GM18873 (cell line): ENCODE measurements around the gene XRRA1.
"Not testable (repeated sequence)": the region's sequence is repeated elsewhere in the genome, so short reads cannot be mapped to it uniquely, and the experiment has no call there.

Experiments
- ATAC-seq: cut with Tn5 transposase; IDR thresholded peaks from one replicate; pipeline ENCODE4 v1.9.1; 2021; ENCODE audit warnings: mild to moderate bottlenecking, moderate library complexity, moderate number of reproducible peaks; ENCODE audit not compliant: unreplicated experiment, low FRiP score

Gene XRRA1

GRCh38 chr11:74909385-74909784 is 39.5 kb downstream of the XRRA1 start:
- ATAC-seq: no peak

GRCh38 chr11:74905326-74905725 is 43.6 kb downstream of the XRRA1 start:
- no peak for ATAC-seq

DNA sequence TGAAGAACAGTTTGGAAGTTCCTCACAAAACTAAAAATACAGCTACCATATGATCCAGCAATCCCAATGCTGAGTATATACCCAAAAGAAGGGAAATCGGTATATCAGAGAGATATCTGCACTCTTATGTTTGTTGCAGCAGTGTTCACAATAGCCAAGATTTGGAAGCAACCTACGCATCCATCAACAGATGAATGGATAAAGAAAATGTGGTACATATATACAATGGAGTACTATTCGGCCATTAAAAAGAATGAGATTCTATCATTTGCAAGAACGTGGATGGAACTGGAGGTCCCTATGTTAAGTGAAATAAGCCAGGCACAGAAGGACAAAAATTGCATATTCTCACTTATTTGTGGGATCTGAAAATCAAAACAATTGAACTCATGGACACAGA is 46.5 kb downstream of the XRRA1 start:
- ATAC-seq: no peak

DNA sequence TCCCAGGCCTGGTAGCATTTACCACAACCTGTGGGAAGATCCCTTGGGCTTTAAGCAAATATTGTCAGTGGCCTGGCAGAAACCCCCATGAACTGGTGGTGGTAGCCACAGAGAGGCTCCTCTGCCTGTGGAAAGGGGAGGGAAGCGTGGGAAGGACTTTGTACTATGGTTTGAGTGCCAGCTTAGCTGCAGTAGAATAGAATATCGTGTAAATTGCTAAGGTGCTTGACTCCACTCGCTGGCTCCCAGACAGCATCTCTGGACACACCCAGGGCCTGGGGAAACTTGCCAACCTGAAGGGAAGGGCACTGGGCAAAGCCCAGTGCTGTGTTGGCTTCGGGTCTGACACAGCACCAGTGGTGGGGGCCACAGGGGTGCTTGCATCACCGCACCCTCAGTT is 52.6 kb downstream of the XRRA1 start:
- ATAC-seq: no peak

GRCh38 chr11:74895340-74896116 is 53.4 kb downstream of the XRRA1 start:
- no peak for ATAC-seq

DNA sequence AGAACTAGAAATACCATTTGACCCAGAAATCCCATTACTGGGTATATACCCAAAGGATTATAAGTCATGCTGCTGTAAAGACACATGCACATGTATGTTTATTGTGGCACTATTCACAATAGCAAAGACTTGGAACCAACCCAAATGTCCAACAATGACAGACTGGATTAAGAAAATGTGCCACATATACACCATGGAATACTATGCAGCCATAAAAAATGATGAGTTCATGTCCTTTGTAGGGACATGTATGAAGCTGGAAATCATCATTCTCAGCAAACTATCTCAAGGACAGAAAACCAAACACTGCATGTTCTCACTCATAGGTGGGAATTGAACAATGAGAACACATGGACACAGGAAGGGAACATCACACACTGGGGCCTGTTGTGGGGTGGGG is 55.9 kb downstream of the XRRA1 start:
- ATAC-seq: not testable (repeated sequence)

DNA sequence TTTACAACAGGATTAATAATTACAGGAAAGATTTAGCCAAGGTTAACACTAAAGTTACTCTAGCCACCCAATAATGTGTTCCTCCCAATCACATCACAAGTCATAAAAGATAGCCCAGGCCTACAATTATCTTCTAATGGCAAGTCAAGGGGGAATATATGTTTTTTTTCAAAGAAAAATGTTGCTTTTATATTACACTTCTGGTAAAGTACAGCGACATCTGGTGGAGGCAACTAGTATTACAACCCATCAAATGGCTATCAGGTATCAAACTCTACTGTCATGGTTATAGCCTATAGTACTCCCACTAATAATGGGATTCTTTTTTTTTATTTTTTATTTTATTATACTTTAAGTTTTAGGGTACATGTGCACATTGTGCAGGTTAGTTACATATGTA is 71.8 kb downstream of the XRRA1 start:
- no peak for ATAC-seq

DNA sequence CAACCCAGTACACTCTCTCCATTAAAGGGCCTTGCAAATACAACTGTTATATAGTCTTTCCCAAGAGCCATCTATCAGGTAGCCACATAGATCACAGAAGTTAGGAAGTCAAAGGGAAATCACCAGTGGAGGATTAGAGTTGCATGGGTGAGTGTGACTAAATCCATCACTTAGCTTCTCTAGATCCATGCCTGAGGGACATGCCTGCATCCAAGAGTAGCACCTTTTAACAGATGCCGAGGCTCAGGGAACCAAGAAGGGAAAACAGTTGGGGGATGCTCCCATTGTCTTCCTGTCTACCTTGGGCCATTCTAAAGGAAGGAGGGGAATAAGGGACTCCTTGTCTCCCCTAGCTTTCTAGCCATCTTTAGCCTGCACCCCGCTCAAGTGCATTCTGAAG is 77.9 kb downstream of the XRRA1 start:
- no peak for ATAC-seq

DNA sequence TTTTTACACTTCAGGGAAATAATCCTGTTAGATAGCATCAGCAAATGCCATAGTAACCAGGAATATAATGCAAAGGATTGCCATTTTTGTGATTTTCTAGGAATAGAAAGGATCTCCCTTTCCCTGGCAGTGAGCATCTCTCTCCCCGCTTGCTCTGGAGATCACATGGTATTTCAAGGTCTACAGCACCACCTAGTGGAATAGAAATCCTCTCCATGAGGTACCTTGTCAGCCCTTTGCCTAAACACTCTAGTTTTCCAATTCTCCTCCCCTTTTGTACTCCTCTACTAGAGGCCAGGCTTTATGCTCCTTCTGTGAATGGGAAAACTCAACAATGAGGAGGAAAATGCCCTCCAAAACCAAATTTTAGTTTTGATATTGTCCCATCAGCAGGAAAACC is 78.4 kb downstream of the XRRA1 start:
- no peak for ATAC-seq

DNA sequence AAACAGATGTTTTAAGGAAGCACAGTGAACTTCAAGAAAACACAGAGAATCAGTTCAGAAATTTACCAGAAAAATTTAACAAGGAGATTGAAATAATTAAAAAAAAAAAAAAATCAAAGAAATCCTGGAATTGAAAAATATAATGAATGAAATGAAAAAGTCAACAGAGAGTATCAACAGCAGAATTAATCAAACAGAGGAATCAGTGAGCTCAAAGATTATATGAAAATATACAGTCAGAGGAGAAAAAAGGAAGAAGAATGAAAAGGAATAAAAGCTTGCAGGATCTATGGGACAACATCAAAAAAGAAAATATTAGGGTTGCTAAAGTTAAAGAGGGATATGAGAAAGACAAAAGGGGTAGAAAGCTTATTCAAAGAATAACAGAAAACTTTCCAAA is 82.3 kb downstream of the XRRA1 start:
- no peak for ATAC-seq

GRCh38 chr11:74863410-74863809 is 85.5 kb downstream of the XRRA1 start:
- no peak for ATAC-seq

DNA sequence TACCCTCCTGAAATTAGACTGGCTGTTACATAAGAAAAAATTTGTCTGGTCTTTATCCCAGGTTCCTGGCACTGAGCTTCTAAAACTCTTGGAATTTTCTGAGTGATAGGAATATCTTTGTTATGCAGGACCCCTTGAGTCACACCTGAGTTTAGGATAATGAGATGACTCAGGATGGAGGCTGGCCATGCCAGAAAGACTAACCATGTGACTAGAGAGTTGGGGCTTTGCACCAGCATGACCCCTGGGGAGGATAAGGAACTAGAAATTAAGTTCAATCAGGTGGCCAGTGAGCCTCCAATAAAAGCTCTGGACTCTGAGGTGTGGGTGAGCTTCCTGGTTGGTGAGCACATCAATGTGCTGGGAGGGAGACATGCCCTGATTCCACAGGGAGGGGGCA is 88.1 kb downstream of the XRRA1 start:
- no peak for ATAC-seq

DNA sequence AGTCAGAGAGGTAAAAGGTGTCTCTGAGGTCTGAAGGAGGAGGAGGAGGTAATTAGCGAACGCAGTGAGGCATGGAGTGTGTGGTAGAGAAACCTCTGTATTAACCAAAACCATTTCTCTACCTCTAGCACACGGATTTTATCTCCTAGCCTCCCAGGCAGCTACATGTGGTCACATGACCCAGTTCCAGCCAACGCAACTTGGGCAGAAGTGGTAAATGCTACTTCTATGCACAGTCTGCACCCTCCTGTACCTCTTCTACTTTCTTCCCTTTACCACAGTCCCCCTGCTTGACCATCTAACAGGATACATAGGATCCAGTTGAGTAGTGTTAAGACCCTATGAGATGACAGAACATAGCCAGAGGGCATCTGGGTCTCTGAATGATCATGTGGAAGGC is 95.7 kb downstream of the XRRA1 start:
- ATAC-seq: no peak

GRCh38 chr11:74849525-74850391 is 99.1 kb downstream of the XRRA1 start:
- ATAC-seq: no peak

DNA sequence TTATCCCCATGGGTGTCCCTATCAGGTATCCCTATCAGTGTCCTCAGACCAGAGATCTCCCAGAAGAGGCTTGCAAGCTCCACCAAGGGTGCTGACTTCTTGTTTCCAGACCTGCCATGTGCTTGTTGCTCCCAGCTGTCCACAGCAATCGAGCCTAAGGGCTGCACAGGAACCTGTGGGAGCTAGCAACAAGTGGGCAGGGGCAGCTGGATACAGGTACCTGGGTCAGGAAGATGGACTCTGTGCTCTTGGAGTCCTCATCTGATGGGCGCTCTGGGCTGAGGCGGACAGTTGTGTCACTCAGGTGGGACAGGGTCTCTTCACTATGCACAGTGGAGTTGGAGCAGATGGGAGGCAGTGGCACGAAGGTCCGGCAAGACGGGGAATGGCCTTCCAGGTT is 101.0 kb downstream of the XRRA1 start:
- no peak for ATAC-seq

GRCh38 chr11:74847395-74847794 is 101.5 kb downstream of the XRRA1 start:
- ATAC-seq: no peak

GRCh38 chr11:74846770-74847169 is 102.1 kb downstream of the XRRA1 start:
- ATAC-seq: no peak

DNA sequence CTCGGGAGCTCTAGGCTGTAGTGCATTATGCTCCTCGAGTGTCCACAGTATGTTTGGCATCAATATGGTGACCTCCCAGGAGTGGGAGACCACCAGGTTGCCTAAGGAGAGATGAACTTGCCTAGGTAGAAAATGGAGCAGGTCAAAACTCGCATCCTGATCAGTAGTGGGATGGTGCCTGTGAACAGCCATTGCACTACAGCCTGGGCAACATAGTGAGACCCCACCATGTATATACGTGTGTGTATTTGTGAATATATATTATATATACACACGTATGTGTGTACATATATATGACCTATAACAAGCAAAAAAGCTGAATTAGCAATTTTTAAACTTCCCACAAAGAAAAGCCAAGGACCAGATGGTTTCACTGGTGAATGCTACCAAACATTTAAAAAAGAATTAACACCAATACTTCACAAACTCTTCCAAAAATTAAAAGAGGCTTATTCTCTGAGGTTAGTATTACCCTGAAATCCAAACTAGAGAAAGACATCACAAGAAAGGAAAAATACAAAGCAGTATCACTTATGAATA is 102.8 kb downstream of the XRRA1 start:
- no peak for ATAC-seq

GRCh38 chr11:74844865-74845264 is 104.0 kb downstream of the XRRA1 start:
- no peak for ATAC-seq

- no peak for ATAC-seq
Measured at GRCh38 chr11:74844072-74844471, 104.8 kb downstream of the XRRA1 start.

DNA sequence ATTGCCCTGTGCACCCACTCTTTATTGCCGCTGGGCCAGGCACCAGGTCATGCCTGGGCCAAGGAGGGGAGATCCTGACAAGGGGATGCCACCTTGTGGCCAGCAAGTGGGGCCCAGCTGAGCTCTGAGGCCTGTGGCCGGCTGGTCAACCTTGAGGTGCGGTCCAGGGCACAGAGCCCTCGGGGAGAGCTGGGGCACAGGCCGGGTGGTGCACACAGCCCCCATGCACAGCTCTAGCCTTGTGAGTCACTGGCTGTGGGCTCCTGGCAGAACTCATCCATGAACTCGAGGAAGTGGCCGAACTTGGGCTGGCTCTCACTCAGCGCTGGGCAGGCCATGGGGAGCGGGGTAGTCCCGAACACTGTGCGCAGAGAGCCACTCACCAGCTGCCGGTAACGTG is 105.9 kb downstream of the XRRA1 start:
- no peak for ATAC-seq

DNA sequence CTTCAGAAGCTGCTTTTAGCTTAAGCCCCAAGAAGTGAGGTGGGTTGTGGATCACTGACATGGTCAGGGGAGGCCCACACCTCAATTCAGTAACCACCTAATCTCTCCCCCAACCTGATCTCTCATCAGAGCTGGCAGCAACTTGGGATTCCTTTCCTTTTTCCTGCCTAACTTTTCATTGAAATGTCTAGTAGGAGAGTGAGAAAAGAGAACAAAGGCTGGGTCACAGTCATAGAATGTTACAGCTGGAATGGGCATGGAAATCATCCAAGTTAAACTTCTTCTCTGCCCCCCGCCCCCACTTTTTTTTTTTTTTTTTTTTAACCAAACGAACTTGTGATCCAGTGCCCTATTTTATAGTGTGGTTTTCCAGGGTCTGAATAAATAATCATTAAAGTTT is 108.4 kb downstream of the XRRA1 start:
- no peak for ATAC-seq
